ENCODE data around the gene CDH18.

- no peak for TF ChIP-seq CTCF (IDR thresholded peaks at IDR 0.05)
- TF ChIP-seq POLR2A (IDR thresholded peaks at IDR 0.05): no peak
- no peak for TF ChIP-seq POLR2AphosphoS5 (IDR thresholded peaks at IDR 0.05)
Observed at GRCh38 chr5:19859020-19859419, 129.0 kb downstream of the CDH18 start.
